Muscle layer of colon (tissue), 2 donors: ENCODE results near the gene SLAMF9.

Experiments
- H3K27ac ChIP-seq: one replicate; pipeline ENCODE4 v1.7.0; 2013; ENCODE audit warnings: low read depth, mild to moderate bottlenecking, low read length, moderate library complexity
- H3K27me3 ChIP-seq, 2 donors: one replicate each; pipeline ENCODE4 v1.7.0; 2013; ENCODE audit warnings: low read length in 2 of 2, mild to moderate bottlenecking in 2 of 2; ENCODE audit not compliant: insufficient read depth in 2 of 2, control insufficient read depth in 1 of 2
- H3K36me3 ChIP-seq: one replicate; pipeline ENCODE4 v1.7.0; 2013; ENCODE audit warnings: mild to moderate bottlenecking, low read length; ENCODE audit not compliant: insufficient read depth
- H3K4me1 ChIP-seq: one replicate; pipeline ENCODE4 v1.7.0; 2013; ENCODE audit warnings: mild to moderate bottlenecking, low read length; ENCODE audit not compliant: insufficient read depth
- H3K4me3 ChIP-seq, 2 donors: one replicate each; pipeline ENCODE4 v1.7.0; 2013; ENCODE audit warnings: low read length in 2 of 2, low read depth in 1 of 2, mild to moderate bottlenecking in 1 of 2, moderate library complexity in 1 of 2
- H3K9ac ChIP-seq: one replicate; pipeline ENCODE4 v1.7.0; 2013; ENCODE audit warnings: low read length
- H3K9me3 ChIP-seq: one replicate; pipeline ENCODE4 v1.7.0; 2013; ENCODE audit warnings: mild to moderate bottlenecking, low read length
- donor health status: abdominal sarcoma.
- donor health status: Adenocarcinoma of cecum.

SLAMF9 gene

DNA sequence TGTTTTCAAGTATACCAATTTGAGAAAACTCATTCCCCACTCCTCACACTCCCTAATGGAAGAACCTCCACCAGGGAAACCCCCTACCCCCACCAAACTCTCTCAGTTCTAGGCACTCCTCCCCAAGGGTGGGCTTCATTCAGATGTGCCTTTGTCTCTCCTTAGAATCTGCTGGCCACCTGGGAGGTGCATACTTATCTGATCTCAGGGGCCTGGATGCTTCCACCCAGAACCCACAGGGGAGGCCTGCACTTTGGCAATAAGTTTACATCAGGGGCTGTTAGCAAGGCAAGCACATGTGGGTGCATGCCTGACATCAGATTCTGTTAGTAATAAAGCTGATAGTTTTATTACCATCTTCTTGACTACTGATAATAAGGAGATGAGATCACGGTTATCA lies 32.5 kb upstream of the SLAMF9 start:
- Histone ChIP-seq H3K4me1 (peaks cover 11% of the 10 kb centered on the region), H3K36me3 (no peaks in the 10 kb centered on the region), H3K9me3 (no peaks in the 10 kb centered on the region), H3K27ac (no peak overlapping the region), H3K9ac (no peak overlapping the region), H3K27me3 (no peaks in the 10 kb centered on the region), H3K4me3 (no peak overlapping the region)

- Histone ChIP-seq H3K4me3 (no peak overlapping the region), H3K9ac (no peak overlapping the region), H3K9me3 (no peaks in the 10 kb centered on the region), H3K36me3 (no peaks in the 10 kb centered on the region), H3K27me3 (no peaks in the 10 kb centered on the region), H3K4me1 (peaks cover 11% of the 10 kb centered on the region), H3K27ac (no peak overlapping the region)
These were observed 32.1 kb upstream of the SLAMF9 start for GRCh38 chr1:159986093-159986492.

DNA sequence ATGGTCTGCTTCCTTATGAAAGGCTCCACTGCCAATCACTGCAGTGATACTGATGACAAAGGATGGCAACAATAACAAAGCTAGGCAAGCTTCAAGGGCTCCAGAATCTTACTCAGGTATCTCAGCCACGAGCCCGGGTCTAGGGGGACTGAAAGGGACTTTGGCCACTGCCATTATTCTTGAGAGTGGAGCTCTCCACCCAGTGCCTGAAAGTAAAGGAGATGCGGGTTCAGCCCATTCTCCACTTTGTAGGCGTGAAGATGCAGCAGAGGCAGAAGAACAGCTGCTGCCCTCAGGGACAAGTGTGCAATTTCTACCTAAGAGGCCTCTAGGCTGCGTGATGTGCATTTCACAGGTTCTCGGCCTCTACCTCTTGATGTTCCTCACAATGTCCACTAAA lies 31.4 kb upstream of the SLAMF9 start:
- Histone ChIP-seq H3K27me3 (no peaks in the 10 kb centered on the region), H3K4me3 (no peak overlapping the region), H3K9ac (no peak overlapping the region), H3K9me3 (no peaks in the 10 kb centered on the region), H3K27ac (no peak overlapping the region), H3K36me3 (no peaks in the 10 kb centered on the region), H3K4me1 (peaks cover 11% of the 10 kb centered on the region)

DNA sequence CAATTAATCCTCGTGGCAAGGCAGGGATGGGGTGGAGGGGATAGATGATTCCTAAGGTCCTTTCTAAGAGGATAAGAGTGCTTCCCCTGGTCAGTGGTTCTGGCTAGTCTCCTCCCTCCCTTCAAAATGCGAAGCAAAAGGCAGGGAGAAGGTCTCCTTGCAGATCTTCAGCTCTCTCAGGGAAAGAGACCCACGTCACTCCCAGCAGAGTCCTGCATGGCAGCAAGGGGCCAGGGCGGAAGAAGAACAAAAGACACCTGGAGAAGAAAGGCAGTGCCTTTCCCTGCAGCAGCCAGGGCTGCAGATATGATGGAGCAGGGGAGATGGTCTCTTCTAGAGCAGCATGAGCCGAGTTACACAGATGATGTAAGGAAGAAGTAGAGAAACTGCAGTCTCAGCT lies 29.6 kb upstream of the SLAMF9 start:
- H3K4me3 ChIP-seq = no peak overlapping the region

DNA sequence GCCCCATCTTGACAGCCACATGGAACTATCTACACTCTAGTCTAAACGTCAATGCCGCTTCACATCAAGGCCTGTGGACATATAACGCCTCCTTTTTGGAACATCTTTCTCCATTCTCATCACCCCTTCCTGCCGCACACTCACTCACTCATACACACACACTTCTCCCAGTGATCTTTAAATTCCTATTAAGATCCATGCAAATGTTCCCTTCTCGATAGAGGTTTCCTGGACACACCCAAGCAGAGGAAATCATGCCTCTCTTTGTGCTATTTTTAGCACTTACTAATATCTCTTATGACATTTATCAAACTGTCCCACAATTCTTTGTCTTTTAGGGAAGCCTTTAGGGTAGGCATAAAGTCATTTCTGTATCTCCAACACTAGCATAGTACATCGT lies 28.2 kb upstream of the SLAMF9 start:
- H3K27ac ChIP-seq = no peak overlapping the region

More for the DNA sequence above, 29.6 kb upstream of the SLAMF9 start:
- no peak overlapping the region for H3K9ac ChIP-seq
- no peaks in the 10 kb centered on the region for H3K36me3 ChIP-seq
- H3K9me3 ChIP-seq = no peaks in the 10 kb centered on the region
- no peak overlapping the region for H3K27ac ChIP-seq
- peaks cover 14% of the 10 kb centered on the region for H3K4me1 ChIP-seq
- no peaks in the 10 kb centered on the region for H3K27me3 ChIP-seq

GRCh38 chr1:159981351-159982055 lies 27.5 kb upstream of the SLAMF9 start:
- Histone ChIP-seq H3K27ac (no peak overlapping the region), H3K4me3 (no peak overlapping the region), H3K27me3 (no peaks in the 10 kb centered on the region), H3K36me3 (no peaks in the 10 kb centered on the region), H3K9me3 (no peaks in the 10 kb centered on the region), H3K9ac (no peak overlapping the region), H3K4me1 (peaks cover 20% of the 10 kb centered on the region)

More for the DNA sequence above, 28.2 kb upstream of the SLAMF9 start:
- H3K9me3 ChIP-seq = no peaks in the 10 kb centered on the region
- no peak overlapping the region for H3K4me3 ChIP-seq
- H3K9ac ChIP-seq = no peak overlapping the region
- H3K36me3 ChIP-seq = no peaks in the 10 kb centered on the region
- H3K4me1 ChIP-seq = peaks cover 20% of the 10 kb centered on the region
- H3K27me3 ChIP-seq = no peaks in the 10 kb centered on the region

DNA sequence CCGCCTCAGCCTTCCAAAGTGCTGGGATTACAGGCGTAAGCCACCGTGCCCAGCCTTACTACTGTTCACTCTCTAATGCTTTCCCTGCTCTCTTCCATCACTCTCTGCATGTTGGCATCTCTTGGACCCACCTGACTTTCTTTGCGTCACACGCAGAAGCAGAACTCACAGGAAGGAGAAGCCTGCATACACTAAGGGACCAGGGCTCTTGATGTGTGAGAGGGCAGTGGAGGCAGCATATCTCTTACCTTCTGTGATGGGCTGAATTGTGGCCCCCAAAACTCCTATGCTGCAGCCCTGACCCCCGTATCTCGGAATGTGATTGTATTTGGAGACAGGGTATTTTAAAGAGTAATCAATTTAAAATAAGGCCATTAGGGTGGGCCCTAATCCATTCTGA lies 26.7 kb upstream of the SLAMF9 start:
- no peak overlapping the region for H3K4me3 ChIP-seq
- no peaks in the 10 kb centered on the region for H3K27me3 ChIP-seq
- no peaks in the 10 kb centered on the region for H3K36me3 ChIP-seq
- H3K27ac ChIP-seq = no peak overlapping the region
- no peaks in the 10 kb centered on the region for H3K9me3 ChIP-seq
- peaks cover 20% of the 10 kb centered on the region for H3K4me1 ChIP-seq
- H3K9ac ChIP-seq = no peak overlapping the region

- H3K36me3 ChIP-seq = no peaks in the 10 kb centered on the region
- H3K4me1 ChIP-seq = peaks cover 20% of the 10 kb centered on the region
- H3K9ac ChIP-seq = no peak overlapping the region
- no peaks in the 10 kb centered on the region for H3K27me3 ChIP-seq
- no peak overlapping the region for H3K27ac ChIP-seq
- H3K4me3 ChIP-seq = no peak overlapping the region
- no peaks in the 10 kb centered on the region for H3K9me3 ChIP-seq
These were observed 26.0 kb upstream of the SLAMF9 start for GRCh38 chr1:159980076-159980475.

DNA sequence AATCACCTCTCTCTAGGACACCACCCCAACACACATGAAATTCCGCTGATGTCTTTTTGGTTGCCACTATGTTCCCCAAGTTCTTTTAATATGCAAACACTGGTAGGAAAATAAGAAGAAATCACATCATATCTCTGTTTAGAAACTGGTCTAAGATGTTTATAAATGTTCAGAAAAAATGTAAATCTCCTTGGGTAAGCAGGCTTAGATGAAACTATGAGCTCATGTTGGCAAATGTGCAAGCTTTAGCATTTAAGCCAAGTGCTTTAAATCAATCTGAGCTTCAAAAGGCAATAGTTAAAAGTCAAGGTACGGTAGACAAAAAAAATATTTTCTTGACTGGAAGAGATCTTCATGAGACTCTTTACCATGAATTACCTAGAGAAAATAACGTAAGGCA lies 25.2 kb upstream of the SLAMF9 start:
- H3K9me3 ChIP-seq = no peaks in the 10 kb centered on the region

GRCh38 chr1:159978107-159978398 lies 24.0 kb upstream of the SLAMF9 start:
- Histone ChIP-seq H3K27me3 (no peaks in the 10 kb centered on the region), H3K9ac (no peak overlapping the region), H3K4me3 (no peak overlapping the region), H3K27ac (no peak overlapping the region), H3K36me3 (no peaks in the 10 kb centered on the region), H3K9me3 (no peaks in the 10 kb centered on the region), H3K4me1 (peaks cover 20% of the 10 kb centered on the region)

More for the DNA sequence above, 25.2 kb upstream of the SLAMF9 start:
- Histone ChIP-seq H3K27ac (no peak overlapping the region), H3K4me1 (peaks cover 20% of the 10 kb centered on the region), H3K27me3 (no peaks in the 10 kb centered on the region), H3K9ac (no peak overlapping the region), H3K4me3 (no peak overlapping the region), H3K36me3 (no peaks in the 10 kb centered on the region)

GRCh38 chr1:159977364-159978106 lies 23.5 kb upstream of the SLAMF9 start:
- no peaks in the 10 kb centered on the region for H3K27me3 ChIP-seq
- no peaks in the 10 kb centered on the region for H3K9me3 ChIP-seq
- peaks cover 20% of the 10 kb centered on the region for H3K4me1 ChIP-seq
- H3K9ac ChIP-seq = no peak overlapping the region
- H3K27ac ChIP-seq = no peak overlapping the region
- no peaks in the 10 kb centered on the region for H3K36me3 ChIP-seq
- no peak overlapping the region for H3K4me3 ChIP-seq
